Neutrophil (primary cell): ENCODE data around the gene OR2C1.

Experiments
- H3K27ac ChIP-seq: fragments of 200-600 bp; sonication (generic); 2 replicates; pipeline ENCODE4 v1.5.1; 2016; ENCODE audit warnings: mild to moderate bottlenecking, moderate library complexity
- H3K27me3 ChIP-seq: fragments of 200-600 bp; sonication (generic); 2 replicates; pipeline ENCODE4 v1.6.0; 2016; ENCODE audit warnings: mild to moderate bottlenecking
- H3K36me3 ChIP-seq: fragments of 200-600 bp; sonication (generic); 2 replicates; pipeline ENCODE4 v1.5.1; 2017
- H3K4me1 ChIP-seq, 2 experiments: fragments of 200-600 bp in 1 of 2; sonication (generic) in 1 of 2; 1 replicate in 1 of 2; 2 replicates in 1 of 2; pipeline versions ENCODE4 v1.5.1 to v1.6.1; 2013 to 2016; ENCODE audit warnings: low read depth in 1 of 2, low read length in 1 of 2, mild to moderate bottlenecking in 1 of 2, moderate library complexity in 1 of 2; ENCODE audit not compliant: control insufficient read depth in 1 of 2, insufficient read depth in 1 of 2
- H3K4me3 ChIP-seq, 2 experiments: fragments of 200-600 bp in 1 of 2; sonication (generic) in 1 of 2; 1 replicate in 1 of 2; 2 replicates in 1 of 2; pipeline ENCODE4 v1.5.1; 2013 to 2016; ENCODE audit warnings: low read depth in 1 of 2, low read length in 1 of 2, mild to moderate bottlenecking in 1 of 2, moderate library complexity in 1 of 2
- H3K9me3 ChIP-seq: fragments of 200-600 bp; sonication (generic); 2 replicates; pipeline ENCODE4 v1.5.1; 2016
- CTCF ChIP-seq: fragments of 200-600 bp; sonication (generic); IDR thresholded peaks from 2 replicates; pipeline ENCODE4 v1.5.1; 2016; ENCODE audit warnings: antibody characterized with exemption

OR2C1 gene

DNA sequence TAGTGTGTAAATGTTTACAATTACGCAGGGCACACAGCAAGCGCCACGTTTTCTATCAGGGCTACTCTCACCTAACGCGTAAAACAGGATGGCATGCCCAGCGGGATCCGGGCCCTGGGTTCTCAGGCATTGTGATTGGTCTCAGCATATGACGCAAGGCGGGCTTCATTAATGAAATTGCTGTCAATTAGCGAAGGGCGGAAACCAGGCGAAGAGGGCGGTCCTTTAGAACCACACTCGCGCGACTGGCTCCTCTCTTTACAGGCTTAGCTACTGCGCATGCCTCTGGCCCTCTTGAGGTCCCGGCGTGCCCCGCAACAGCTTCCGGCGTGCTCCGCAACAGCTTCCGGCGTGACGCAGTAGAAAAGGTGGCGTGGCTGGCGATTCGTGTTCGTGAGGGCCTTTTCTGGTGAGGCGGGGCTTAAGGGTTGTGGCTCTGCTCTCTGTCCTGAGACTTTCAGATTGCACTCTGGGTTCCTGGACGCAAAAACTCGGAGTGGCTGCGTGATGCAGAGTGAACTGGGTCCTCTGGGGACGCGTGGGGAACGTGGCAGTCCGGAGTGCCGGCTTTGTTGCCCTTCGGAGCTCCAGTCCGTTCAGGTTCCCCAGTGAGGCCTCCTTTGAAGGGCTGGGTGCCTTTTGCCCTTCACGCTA lies 9.2 kb downstream of the OR2C1 start:
- Histone ChIP-seq H3K9me3 (peaks cover 5% of the 10 kb centered on the region), H3K27ac (peak overlapping the region; percentile 55), H3K36me3 (no peaks in the 10 kb centered on the region), H3K4me1 (peaks cover 0 to 4% of the 10 kb centered on the region in 2 experiments), H3K27me3 (peaks cover 34% of the 10 kb centered on the region), H3K4me3 (peak overlapping the region; percentile 34 to 45)
- TF ChIP-seq CTCF: no peak

DNA sequence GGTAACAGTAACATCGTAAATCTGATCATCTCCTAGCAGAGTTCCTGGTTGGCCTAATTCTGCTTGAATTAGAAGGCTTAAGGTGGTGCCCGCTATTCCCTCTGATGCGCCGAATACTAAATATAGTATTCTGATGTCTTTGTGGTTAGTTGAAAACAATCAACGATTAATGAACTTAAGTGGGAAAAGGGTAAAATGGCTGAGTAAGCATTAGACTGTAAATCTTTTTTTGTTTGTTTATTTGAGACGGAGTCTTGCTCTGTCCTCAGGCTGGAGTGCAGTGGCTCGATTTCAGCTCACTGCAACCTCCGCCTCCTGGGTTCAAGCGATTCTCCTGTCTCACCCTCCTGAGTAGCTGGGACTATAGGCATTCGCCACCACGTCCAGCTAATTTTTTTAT lies 13.4 kb downstream of the OR2C1 start:
- Histone ChIP-seq H3K36me3 (no peaks in the 10 kb centered on the region), H3K4me1 (peaks cover 0 to 4% of the 10 kb centered on the region in 2 experiments), H3K4me3 (no peak overlapping the region), H3K27ac (no peak overlapping the region), H3K27me3 (no peaks in the 10 kb centered on the region), H3K9me3 (peaks cover 5% of the 10 kb centered on the region)
- TF ChIP-seq CTCF: no peak

DNA sequence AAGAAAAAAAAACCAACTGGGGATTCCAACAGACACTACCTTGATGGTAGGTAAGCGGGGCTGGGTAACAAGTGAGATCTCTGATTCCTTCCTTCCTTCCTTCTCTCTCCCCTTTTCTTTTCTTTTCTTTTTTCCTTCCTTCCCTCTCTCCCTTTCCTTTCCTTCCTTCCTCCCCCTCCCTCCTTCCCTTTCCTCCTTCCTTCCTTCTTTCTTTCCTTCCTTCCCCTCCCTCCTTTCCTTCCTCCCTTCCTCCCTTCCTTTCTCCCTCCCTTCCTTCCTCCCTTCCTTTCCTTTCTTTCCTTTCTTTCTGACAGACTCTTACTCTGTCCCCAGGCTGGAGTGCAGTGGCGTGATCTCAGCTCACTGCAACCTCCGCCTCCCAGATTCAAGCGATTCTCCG lies 20.0 kb downstream of the OR2C1 start:
- H3K27me3 ChIP-seq: peaks cover 4% of the 10 kb centered on the region
- no peaks in the 10 kb centered on the region for H3K4me1 ChIP-seq
- H3K9me3 ChIP-seq: peaks cover 4% of the 10 kb centered on the region
- no peak for TF ChIP-seq CTCF
- H3K36me3 ChIP-seq: no peaks in the 10 kb centered on the region
- no peak overlapping the region for H3K4me3 ChIP-seq
- H3K27ac ChIP-seq: no peak overlapping the region

DNA sequence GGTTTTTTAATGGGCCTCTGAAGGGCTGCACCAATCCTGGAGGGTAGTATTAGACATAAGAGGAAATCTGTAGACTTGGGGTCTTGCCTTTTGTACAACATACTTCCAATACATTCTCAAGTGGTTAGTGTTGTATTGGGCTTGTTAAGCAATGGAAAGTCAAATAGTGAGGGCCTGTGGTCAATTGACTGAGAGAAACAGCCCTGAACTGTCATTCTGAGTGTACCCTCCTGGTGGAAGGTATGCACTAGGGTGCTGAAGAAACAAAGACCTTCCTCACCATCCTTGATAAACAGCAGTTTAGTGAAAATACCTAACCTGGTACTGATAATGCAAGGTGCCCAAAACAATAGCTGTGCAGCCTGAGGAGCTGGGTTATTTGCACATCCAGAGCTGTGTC lies 22.2 kb downstream of the OR2C1 start:
- Histone ChIP-seq H3K4me3 (no peak overlapping the region), H3K27ac (no peak overlapping the region), H3K9me3 (peaks cover 24% of the 10 kb centered on the region), H3K4me1 (no peaks in the 10 kb centered on the region), H3K27me3 (peaks cover 4% of the 10 kb centered on the region), H3K36me3 (peaks cover 4% of the 10 kb centered on the region)
- no peak for TF ChIP-seq CTCF

DNA sequence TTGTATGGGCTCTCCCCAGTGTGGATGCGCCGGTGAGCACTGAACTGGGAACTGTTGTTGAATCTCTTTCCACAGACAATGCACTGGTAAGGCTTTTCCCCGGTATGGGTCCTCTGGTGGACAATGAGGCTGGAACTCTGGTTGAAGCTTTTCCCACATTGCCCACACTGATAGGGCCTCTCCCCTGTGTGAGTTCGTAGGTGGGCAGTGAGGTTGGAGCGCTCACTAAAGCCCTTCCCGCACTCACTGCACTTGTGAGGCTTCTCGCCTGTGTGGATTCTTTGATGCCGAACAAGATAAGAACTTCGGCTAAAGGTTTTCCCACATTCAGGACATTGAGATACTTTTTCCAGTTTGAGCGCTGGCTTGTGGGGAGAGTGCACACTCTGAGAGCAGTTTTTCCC lies 27.4 kb downstream of the OR2C1 start:
- Histone ChIP-seq H3K4me3 (no peak overlapping the region), H3K27me3 (no peaks in the 10 kb centered on the region), H3K9me3 (peaks cover 44% of the 10 kb centered on the region), H3K27ac (no peak overlapping the region), H3K4me1 (no peaks in the 10 kb centered on the region), H3K36me3 (peaks cover 37% of the 10 kb centered on the region)
- no peak for TF ChIP-seq CTCF
